Upper lobe of left lung (tissue), 4 donors: ENCODE data around the gene TGM2.

ENCODE experiments used
- CTCF ChIP-seq, 6 experiments: fragments of 450-650 bp in 4 of 6; fragments of 200-600 bp in 2 of 6; sonication (generic) in 2 of 6; IDR thresholded peaks; one replicate each; pipeline ENCODE4 v1.5.1; 2016 to 2019; ENCODE audit warnings: antibody characterized with exemption in 6 of 6
- EP300 ChIP-seq, 4 donors: sonication (generic); formaldehyde crosslinking; IDR thresholded peaks; one replicate each; pipeline ENCODE4 v1.5.1; 2017; ENCODE audit warnings: antibody characterized with exemption in 4 of 4, control low read depth in 2 of 4
- POLR2A ChIP-seq, 4 donors: fragments of 450-650 bp; IDR thresholded peaks; one replicate each; pipeline ENCODE4 v1.5.1; 2016 to 2017; ENCODE audit warnings: antibody characterized with exemption in 4 of 4, mild to moderate bottlenecking in 2 of 4
- POLR2AphosphoS5 ChIP-seq, 2 donors: sonication (generic); formaldehyde crosslinking; IDR thresholded peaks; one replicate each; pipeline ENCODE4 v1.5.1; 2017; ENCODE audit warnings: antibody characterized with exemption in 2 of 2

- no peak for TF ChIP-seq CTCF (IDR thresholded peaks at IDR 0.05)
- TF ChIP-seq POLR2AphosphoS5 (IDR thresholded peaks at IDR 0.05): no peak
- no peak for TF ChIP-seq POLR2A (IDR thresholded peaks at IDR 0.05)
- TF ChIP-seq EP300 (IDR thresholded peaks at IDR 0.05): no peak
These were observed 37.0 kb downstream of the TGM2 start for GRCh38 chr20:38127920-38128528.
